Measurements from ENCODE around the gene DTX3L.
"Not testable (repeated sequence)": the region's sequence is repeated elsewhere in the genome, so short reads cannot be mapped to it uniquely, and the experiment has no call there.

Gene DTX3L

DNA sequence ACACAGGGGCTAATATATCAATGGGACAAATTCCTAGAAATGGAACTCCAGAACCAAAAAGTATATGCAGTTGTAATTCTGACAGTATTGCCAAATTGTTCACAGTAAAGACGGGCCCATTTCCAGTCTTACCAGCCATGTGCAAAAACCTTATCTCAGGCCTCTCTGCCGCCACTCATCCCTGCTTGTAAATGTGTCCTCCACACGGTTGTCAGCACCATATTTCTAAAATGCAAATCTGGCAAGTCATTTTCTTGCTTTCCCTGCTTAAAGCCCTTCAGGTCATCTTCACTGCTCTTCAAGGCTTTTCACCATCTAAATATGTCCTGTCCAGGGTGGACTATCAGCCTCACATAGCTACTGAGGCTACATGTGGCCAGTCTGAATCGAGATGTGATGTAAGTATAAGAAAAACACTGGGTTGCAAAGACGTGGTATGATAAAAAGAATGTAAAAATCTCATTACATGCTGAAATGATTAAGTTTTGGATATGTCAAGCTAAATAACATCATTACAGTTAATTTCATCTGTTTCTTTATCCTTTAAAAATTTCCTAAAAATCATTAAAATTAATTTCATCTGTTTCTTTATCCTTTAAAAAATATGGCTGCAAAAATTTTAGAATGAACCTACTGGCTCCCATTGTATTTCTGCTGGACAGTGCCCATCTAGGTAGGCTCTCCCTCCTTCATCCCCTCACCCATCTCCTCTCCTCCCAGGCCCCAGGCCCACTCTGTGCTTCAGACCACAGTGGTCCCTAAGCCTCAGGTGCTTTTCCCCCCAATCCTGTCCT, 1.0 kb upstream of the DTX3L start:
- no peak for DNase-seq (ENCODE audit: low read depth)

DNA sequence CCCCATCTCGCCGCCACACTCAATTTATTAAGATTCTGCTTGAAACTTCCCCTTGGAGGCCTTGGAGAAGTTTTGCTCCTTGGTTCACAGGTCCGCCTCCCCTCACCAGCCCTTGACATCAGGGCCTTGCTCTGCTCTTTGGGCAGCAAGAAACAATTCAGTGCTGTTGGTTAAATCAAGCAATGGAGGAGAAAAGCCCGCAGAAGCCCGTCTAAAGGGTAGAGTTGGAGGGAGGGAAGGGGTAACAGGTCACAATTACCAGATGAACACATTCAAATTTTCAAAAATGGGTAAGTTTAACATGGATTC, 467 bp upstream of the DTX3L start:
- DNase-seq (ENCODE audit: low read depth) = no peak

- DNase-seq (ENCODE audit: low read depth) = not testable (repeated sequence)
Observed at GRCh38 chr3:122568131-122568530, 4.0 kb downstream of the DTX3L start.

GRCh38 chr3:122568755-122569154, 4.6 kb downstream of the DTX3L start:
- no peak for DNase-seq (ENCODE audit: low read depth)

GRCh38 chr3:122572940-122573412, 8.8 kb downstream of the DTX3L start:
- no peak for DNase-seq (ENCODE audit: low read depth)

- no peak for DNase-seq (ENCODE audit: low read depth)
Observed at GRCh38 chr3:122576174-122576940, 12.2 kb downstream of the DTX3L start.

GRCh38 chr3:122577409-122578031, 13.4 kb downstream of the DTX3L start, which contains the start of gene PARP15:
TSS of gene PARP15 (plus strand) at chr3:122577650. CDS start at chr3:122577668, 18 bp downstream.
- DNase-seq (ENCODE audit: low read depth) = peak; percentile 14

DNA sequence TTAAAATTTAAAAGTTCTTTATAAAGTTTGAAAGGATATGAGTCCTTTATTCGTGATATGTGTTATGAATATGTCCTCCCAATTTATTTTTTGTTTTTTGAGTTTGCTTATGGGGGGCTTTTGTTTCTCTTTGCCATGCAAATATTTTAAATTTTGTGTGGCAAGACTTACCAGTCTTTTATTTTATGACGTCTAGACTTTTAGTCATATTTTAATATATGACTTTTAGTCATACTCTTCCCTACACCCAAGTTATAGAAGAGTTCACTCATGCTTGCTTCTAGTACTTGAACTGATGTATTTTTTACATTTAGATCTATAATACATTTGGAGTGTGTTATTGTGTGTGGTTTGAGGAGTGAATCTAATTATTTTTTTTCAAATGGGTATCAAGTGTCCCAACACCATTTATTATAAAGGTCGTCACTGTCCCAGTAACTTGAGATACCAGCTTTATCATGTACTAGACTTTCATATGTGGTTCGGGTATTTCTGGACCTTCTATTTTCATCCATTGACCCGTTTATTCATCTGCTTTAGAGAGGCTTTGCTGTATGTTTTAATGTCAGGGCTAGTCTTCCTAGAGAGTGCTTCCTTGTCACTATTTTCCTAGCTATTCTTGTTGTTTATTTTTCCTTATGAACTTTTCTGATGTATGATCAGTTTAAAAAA, 14.1 kb downstream of the DTX3L start:
- no peak for DNase-seq (ENCODE audit: low read depth)

- DNase-seq (ENCODE audit: low read depth) = no peak
Observed at GRCh38 chr3:122580470-122580869, 16.3 kb downstream of the DTX3L start.

- DNase-seq (ENCODE audit: low read depth) = no peak
Observed at GRCh38 chr3:122581622-122582021, 17.5 kb downstream of the DTX3L start.

DNA sequence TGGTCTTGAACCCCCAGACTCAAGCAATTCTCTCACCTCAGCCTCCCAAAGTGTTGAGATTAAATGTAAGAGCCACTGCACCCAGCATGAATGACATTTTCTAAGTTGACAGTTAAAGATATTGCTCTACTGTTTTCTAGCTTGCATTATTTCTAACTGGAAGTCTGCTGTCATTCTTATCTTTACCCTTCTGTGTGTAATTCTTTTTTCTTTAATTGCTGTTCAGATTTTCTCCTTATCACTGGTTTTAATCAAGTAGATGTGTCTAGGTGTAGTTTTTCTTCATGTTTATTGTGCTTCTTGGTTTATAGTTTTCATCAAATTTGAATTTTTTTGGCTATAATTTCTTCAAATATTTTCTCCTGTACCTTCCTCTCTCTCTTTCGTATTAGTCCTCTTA, 18.3 kb downstream of the DTX3L start:
- no peak for DNase-seq (ENCODE audit: low read depth)

GRCh38 chr3:122586098-122586497, 22.0 kb downstream of the DTX3L start:
- no peak for DNase-seq (ENCODE audit: low read depth)

- DNase-seq (ENCODE audit: low read depth) = no peak
Observed at GRCh38 chr3:122586773-122587485, 22.8 kb downstream of the DTX3L start.

GRCh38 chr3:122587572-122587971, 23.4 kb downstream of the DTX3L start:
- DNase-seq (ENCODE audit: low read depth) = no peak

DNA sequence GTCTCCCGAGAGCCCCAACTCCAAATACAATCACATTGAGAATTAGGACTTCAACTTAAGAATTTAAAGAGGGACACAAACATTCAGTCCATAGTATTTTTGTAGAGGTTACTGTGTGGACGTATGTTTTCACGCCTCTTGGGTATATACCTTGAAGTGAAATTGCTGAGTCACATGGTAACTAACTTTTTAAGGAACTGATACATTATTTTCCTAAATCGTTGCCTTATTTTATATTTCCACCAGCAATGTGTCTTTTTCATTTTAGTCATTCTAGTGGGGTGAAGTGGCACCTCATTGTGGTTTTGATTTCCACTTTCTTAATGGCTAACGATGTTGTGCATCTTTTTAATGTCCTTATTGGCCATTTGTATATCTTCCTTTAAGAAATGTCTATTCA, 25.2 kb downstream of the DTX3L start:
- no peak for DNase-seq (ENCODE audit: low read depth)

GRCh38 chr3:122590610-122591009, 26.5 kb downstream of the DTX3L start:
- no peak for DNase-seq (ENCODE audit: low read depth)

GRCh38 chr3:122594025-122594424, 29.9 kb downstream of the DTX3L start:
- DNase-seq (ENCODE audit: low read depth) = no peak

GRCh38 chr3:122598151-122598550, 34.0 kb downstream of the DTX3L start:
- no peak for DNase-seq (ENCODE audit: low read depth)

DNA sequence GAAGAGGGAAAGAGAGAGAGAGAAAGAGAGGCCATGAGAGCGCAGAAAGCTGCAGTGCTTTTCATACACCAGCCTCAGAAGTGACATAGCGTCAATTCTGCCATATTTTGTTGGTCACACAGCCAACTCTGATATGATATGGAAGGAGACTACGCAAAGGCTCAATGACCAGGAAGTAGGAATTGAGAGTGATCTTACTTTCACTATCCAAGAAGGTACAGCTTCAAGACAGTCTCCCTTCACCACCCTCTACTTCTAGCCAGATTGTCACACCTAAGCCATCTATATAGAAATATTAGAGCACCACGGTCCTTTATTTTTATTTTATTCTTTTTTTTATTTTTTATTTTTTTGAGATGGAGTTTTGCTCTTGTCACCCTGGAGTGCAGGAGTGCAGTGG, 34.4 kb downstream of the DTX3L start:
- no peak for DNase-seq (ENCODE audit: low read depth)

DNA sequence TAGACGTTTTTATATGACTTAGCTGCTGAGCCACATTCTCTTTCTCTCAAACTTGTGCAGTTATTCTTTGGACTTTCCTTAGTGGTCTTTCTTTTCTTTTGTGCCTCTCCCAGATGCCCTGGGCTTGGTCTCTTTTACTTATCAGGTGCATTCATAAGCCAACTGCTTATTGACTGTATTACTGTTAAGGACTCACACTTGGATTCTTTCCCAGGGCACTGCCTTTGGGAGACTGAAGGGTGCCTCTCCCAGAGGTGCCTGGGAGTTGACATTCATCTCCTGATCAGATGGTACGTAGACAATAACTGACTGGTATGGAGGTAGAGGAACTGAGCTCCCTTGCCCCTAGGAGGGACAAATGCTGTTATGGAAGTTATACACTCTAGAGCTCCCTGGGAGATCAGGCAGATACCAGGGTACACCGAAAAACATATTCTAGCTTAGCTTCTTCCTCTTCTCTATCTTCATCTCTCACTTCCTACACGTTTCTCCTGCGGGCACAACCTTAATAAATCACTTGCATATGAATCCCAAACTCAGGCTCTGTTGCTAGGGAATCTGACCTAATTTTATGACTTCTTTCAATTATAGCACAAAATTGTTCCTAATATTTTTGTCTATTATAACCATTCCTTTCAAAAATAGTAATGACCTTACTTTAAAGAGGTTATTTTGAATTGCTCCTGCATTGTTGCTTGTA, 38.0 kb downstream of the DTX3L start:
- DNase-seq (ENCODE audit: low read depth) = no peak

DNA sequence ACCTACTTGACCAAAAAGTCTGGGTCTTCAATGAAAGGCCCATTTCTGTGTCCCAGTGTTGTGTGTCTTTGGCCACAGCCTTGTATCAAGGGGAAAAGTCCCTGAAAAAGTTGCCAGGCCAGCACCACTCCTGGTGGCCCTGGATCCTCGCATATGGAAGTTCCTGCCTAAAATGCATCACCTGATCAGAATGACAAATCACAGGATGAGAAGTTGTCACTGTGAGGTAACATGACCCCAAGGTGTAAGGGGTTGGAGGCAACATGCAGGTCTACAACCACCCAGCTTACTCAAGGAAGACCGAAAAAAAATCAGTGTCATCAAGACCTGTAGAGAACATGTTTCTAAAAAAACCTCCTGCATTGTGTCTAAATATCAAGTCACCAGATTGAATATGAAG, 38.9 kb downstream of the DTX3L start:
- no peak for DNase-seq (ENCODE audit: low read depth)

Data from activated gamma-delta T cell treated with anti-CD3 and anti-CD28 coated beads, Interleukin-2, amount 50 U/mL, for 16 hours (primary cell).